BLaER1 (cell line): Measurements from ENCODE around the gene RIMS1.

Source experiments
- H3K27ac ChIP-seq: shearing (Covaris generic); formaldehyde crosslinking; 2 replicates; pipeline ENCODE4 v1.8.1; 2022
- H3K27me3 ChIP-seq: shearing (Covaris generic); formaldehyde crosslinking; 2 replicates; pipeline ENCODE4 v1.8.1; 2022
- H3K36me3 ChIP-seq: shearing (Covaris generic); formaldehyde crosslinking; 2 replicates; pipeline ENCODE4 v1.8.1; 2022
- H3K4me1 ChIP-seq: shearing (Covaris generic); formaldehyde crosslinking; 2 replicates; pipeline ENCODE4 v1.8.1; 2022
- H3K4me2 ChIP-seq: shearing (Covaris generic); formaldehyde crosslinking; 2 replicates; pipeline ENCODE4 v1.8.1; 2022
- H3K4me3 ChIP-seq: shearing (Covaris generic); formaldehyde crosslinking; 2 replicates; pipeline ENCODE4 v1.8.1; 2022
- H3K9ac ChIP-seq: shearing (Covaris generic); formaldehyde crosslinking; 2 replicates; pipeline ENCODE4 v1.8.1; 2022
- H3K9me3 ChIP-seq: shearing (Covaris generic); formaldehyde crosslinking; 2 replicates; pipeline ENCODE4 v1.8.1; 2022
- H4K20me1 ChIP-seq: shearing (Covaris generic); formaldehyde crosslinking; 2 replicates; pipeline ENCODE4 v1.8.1; 2022
- Cebpa-rat ChIP-seq: shearing (Covaris generic); IDR thresholded peaks from 2 replicates; pipeline ENCODE4 v1.8.1; 2022

The RIMS1 gene

DNA sequence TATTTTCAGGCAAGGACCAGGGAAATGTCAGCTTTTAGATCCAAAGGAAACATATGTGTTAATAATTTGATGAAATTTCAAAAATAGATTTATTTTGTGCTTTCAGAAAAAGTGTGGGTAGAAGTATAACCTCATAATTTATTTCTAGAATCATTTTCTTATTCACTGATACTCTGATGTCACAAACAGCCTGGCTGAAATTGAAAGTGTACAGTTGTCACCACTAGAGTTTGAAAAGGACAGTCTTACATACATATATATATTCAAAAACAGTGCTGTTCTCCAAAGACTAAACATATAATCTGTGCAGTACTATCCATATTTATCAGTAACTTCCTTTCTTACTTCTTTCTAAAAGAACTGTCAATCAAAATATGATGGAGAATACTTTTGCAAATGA, 481.1 kb downstream of the RIMS1 start:
- no peaks in the 10 kb centered on the region for H3K36me3 ChIP-seq
- H3K9ac ChIP-seq: no peak overlapping the region
- H4K20me1 ChIP-seq: no peaks in the 10 kb centered on the region
- TF ChIP-seq Cebpa-rat: no peak
- H3K9me3 ChIP-seq: no peaks in the 10 kb centered on the region
- no peak overlapping the region for H3K4me2 ChIP-seq
- no peak overlapping the region for H3K4me3 ChIP-seq
- no peaks in the 10 kb centered on the region for H3K27me3 ChIP-seq
- no peak overlapping the region for H3K27ac ChIP-seq
- peaks cover 8% of the 10 kb centered on the region; the same call in 1 of the 2 replicates for H3K4me1 ChIP-seq

GRCh38 chr6:72371473-72371872, 485.1 kb downstream of the RIMS1 start:
- Histone ChIP-seq H3K4me3 (no peak overlapping the region), H3K9ac (no peak overlapping the region), H4K20me1 (no peaks in the 10 kb centered on the region), H3K27ac (no peak overlapping the region), H3K4me1 (peaks cover 8% of the 10 kb centered on the region; the same call in 1 of the 2 replicates), H3K27me3 (no peaks in the 10 kb centered on the region), H3K9me3 (no peaks in the 10 kb centered on the region), H3K4me2 (no peak overlapping the region), H3K36me3 (no peaks in the 10 kb centered on the region)
- no peak for TF ChIP-seq Cebpa-rat

DNA sequence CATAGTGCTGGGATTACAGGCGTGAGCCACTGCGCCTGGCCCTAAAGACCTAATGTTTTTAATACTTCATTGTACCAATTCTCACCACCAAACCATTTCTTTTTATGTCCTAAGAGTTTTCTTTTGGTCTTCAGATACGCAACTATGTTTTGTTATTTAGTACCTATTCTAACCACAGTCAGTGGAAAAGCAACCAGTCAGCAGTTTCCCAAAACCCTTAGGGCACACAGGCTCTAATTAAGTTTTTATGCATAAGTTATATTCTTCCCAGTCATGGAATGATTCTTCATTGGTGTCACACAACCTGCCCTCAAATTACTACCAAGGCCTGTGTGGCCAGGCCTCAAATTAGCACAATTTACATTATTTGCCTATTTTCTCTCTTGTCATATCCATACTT, 487.8 kb downstream of the RIMS1 start:
- Histone ChIP-seq H3K27ac (no peak overlapping the region), H3K4me1 (peaks cover 8% of the 10 kb centered on the region; the same call in 1 of the 2 replicates), H4K20me1 (no peaks in the 10 kb centered on the region), H3K36me3 (no peaks in the 10 kb centered on the region), H3K4me3 (no peak overlapping the region), H3K27me3 (no peaks in the 10 kb centered on the region), H3K9ac (no peak overlapping the region), H3K4me2 (no peak overlapping the region), H3K9me3 (no peaks in the 10 kb centered on the region)
- no peak for TF ChIP-seq Cebpa-rat

DNA sequence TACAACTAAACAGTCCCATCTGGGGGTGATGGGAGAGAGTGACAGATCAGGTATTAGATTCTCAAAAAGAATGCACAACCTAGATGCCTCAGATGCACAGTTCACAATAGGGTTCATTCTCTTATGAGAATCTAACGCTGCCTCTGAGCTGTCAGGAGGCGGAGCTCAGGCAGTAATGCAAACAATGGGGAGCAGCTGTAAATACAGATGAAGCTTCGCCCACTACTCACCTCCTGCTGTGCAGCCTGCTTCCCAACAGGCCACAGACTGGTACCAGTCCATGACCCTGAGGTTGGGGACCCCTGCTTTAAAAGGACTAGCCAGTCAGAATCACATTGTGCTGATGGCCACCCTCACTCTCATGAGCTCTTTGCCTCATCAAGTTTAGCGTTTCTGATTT, 488.5 kb downstream of the RIMS1 start:
- H3K4me2 ChIP-seq: no peak overlapping the region
- no peak overlapping the region for H3K4me3 ChIP-seq
- no peak for TF ChIP-seq Cebpa-rat
- H3K27ac ChIP-seq: no peak overlapping the region
- no peaks in the 10 kb centered on the region for H3K9me3 ChIP-seq
- H4K20me1 ChIP-seq: no peaks in the 10 kb centered on the region
- H3K9ac ChIP-seq: no peak overlapping the region
- no peaks in the 10 kb centered on the region for H3K27me3 ChIP-seq
- H3K4me1 ChIP-seq: peaks cover 8% of the 10 kb centered on the region; the same call in 1 of the 2 replicates
- no peaks in the 10 kb centered on the region for H3K36me3 ChIP-seq

- no peak for TF ChIP-seq Cebpa-rat
- H3K27me3 ChIP-seq: no peaks in the 10 kb centered on the region
- H3K9me3 ChIP-seq: no peaks in the 10 kb centered on the region
- H3K4me2 ChIP-seq: no peak overlapping the region
- no peaks in the 10 kb centered on the region for H3K36me3 ChIP-seq
- H3K27ac ChIP-seq: no peak overlapping the region
- H3K4me3 ChIP-seq: no peak overlapping the region
- no peak overlapping the region for H3K9ac ChIP-seq
- H4K20me1 ChIP-seq: no peaks in the 10 kb centered on the region
- no peaks in the 10 kb centered on the region for H3K4me1 ChIP-seq
Measured at GRCh38 chr6:72376736-72377135, 490.4 kb downstream of the RIMS1 start.

DNA sequence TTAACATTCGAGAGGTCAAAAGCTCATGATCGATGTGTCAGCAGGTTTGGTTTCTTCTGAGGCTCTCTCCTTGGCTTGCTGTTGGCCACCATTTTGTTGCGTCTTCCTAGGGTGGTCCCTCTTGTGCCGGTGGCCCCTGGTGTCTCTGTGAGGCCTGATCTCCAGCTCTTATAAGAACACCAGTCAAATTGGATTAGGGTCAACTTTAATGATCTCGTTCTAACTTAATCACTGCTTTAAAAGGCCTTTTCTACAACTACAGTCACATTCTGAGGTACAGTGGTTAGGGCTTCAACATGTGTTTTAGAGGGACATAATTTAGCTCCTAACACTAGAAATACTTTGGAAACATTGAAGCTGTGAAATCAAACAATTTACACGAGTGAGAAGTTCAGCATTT, 494.7 kb downstream of the RIMS1 start:
- no peaks in the 10 kb centered on the region for H3K27me3 ChIP-seq
- no peak for TF ChIP-seq Cebpa-rat

GRCh38 chr6:72382602-72383529, 496.5 kb downstream of the RIMS1 start:
- H3K36me3 ChIP-seq: no peaks in the 10 kb centered on the region
- H3K9ac ChIP-seq: no peak overlapping the region
- no peak overlapping the region for H3K27ac ChIP-seq
- H3K4me2 ChIP-seq: no peak overlapping the region
- H4K20me1 ChIP-seq: no peaks in the 10 kb centered on the region
- no peaks in the 10 kb centered on the region for H3K27me3 ChIP-seq
- no peaks in the 10 kb centered on the region for H3K9me3 ChIP-seq
- no peak overlapping the region for H3K4me3 ChIP-seq
- no peak for TF ChIP-seq Cebpa-rat
- H3K4me1 ChIP-seq: no peaks in the 10 kb centered on the region

More for the DNA sequence above, 494.7 kb downstream of the RIMS1 start:
- Histone ChIP-seq H3K27ac (no peak overlapping the region), H3K4me3 (no peak overlapping the region), H3K36me3 (no peaks in the 10 kb centered on the region), H3K4me2 (no peak overlapping the region), H3K9me3 (no peaks in the 10 kb centered on the region), H3K4me1 (no peaks in the 10 kb centered on the region), H4K20me1 (no peaks in the 10 kb centered on the region), H3K9ac (no peak overlapping the region)

DNA sequence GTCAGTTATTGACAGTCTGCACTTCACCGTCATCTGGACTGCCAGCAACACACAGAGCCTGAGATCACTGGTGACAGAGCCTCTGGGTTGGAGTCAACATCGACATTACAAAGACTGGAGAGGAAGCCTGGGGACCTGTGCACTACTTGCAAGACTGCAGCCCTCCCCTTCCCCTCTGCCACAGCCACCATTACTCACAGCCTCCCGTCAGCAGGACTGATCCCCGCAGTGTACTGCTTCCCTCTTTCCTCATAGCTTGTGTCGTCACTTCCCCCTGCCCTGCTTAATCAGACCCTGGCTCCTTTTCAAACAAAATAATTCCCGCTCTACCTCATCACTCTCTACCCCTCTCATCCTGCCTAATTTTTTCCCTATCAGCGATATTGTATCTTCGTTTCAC, 500.0 kb downstream of the RIMS1 start:
- no peak for TF ChIP-seq Cebpa-rat
- Histone ChIP-seq H3K36me3 (no peaks in the 10 kb centered on the region), H3K4me2 (no peak overlapping the region), H3K9ac (no peak overlapping the region), H4K20me1 (no peaks in the 10 kb centered on the region), H3K9me3 (no peaks in the 10 kb centered on the region), H3K4me1 (no peaks in the 10 kb centered on the region), H3K27ac (no peak overlapping the region), H3K4me3 (no peak overlapping the region), H3K27me3 (no peaks in the 10 kb centered on the region)

DNA sequence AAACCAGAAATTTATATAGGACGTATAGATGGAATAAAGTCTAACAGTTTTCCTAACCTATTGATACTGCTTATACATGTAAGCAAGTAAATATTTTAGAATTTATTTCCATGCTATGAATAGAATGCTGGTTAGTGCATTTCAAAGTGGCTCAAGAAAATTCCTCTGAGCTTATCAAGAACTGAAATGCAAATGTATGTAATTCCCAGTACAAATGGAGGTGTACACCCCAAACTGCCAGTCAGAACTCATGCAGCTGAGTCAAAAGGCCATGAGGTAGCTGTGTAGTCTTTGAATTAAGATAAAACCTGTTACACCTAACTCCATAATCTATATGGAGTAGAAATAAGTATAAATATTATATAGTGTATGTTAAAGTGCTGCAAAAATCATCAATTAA, 503.3 kb downstream of the RIMS1 start:
- Histone ChIP-seq H3K27ac (no peak overlapping the region), H3K4me1 (no peaks in the 10 kb centered on the region), H3K4me3 (no peak overlapping the region), H3K4me2 (no peak overlapping the region), H3K9ac (no peak overlapping the region), H3K36me3 (no peaks in the 10 kb centered on the region), H3K27me3 (no peaks in the 10 kb centered on the region), H4K20me1 (no peaks in the 10 kb centered on the region), H3K9me3 (no peaks in the 10 kb centered on the region)
- TF ChIP-seq Cebpa-rat: no peak

- H3K9me3 ChIP-seq: no peaks in the 10 kb centered on the region
- no peak overlapping the region for H3K9ac ChIP-seq
Measured at GRCh38 chr6:72390548-72390947, 504.2 kb downstream of the RIMS1 start.

More at GRCh38 chr6:72390548-72390947, 504.2 kb downstream of the RIMS1 start:
- no peak for TF ChIP-seq Cebpa-rat
- Histone ChIP-seq H3K36me3 (no peaks in the 10 kb centered on the region), H3K27me3 (no peaks in the 10 kb centered on the region), H3K4me3 (no peak overlapping the region), H3K4me1 (no peaks in the 10 kb centered on the region), H4K20me1 (no peaks in the 10 kb centered on the region), H3K27ac (no peak overlapping the region), H3K4me2 (no peak overlapping the region)
